ENCODE results near the gene KLRC4. TPM values are rescaled to one million over a fixed set of nuclear protein-coding genes. Genes with fewer than 3 reads are reported as not detected.
"Not testable (repeated sequence)": the region's sequence is repeated elsewhere in the genome, so short reads cannot be mapped to it uniquely, and the experiment has no call there.

The KLRC4 gene
- total and polyA plus RNA-seq, 4 donors = 3.2 to 7.7 (median 4.0) TPM

GRCh38 chr12:10389904-10390303 is 19.7 kb downstream of the KLRC4 start, which contains the start of gene KLRK1:
KLRK1 (minus strand) TSS chr12:10390041; CDS start chr12:10388810, 1,231 bp downstream.
- Histone ChIP-seq H3K27ac (ENCODE audit: low read depth, low read length) (no peak within 1 kb of the TSS), H3K9me3 (ENCODE audit: control insufficient read depth, insufficient read depth, low read length) (no peaks in the 10 kb centered on the region), H3K27me3 (ENCODE audit: control insufficient read depth, insufficient read depth, low read length) (no peaks in the 10 kb centered on the region), H3K36me3 (ENCODE audit: control insufficient read depth, insufficient read depth, low read length) (no peaks in the 10 kb centered on the region), H3K4me1 (ENCODE audit: control insufficient read depth, insufficient read depth, low read length) (no peaks in the 10 kb centered on the region), H3K4me3 (ENCODE audit: low read depth, low read length) (no peak within 1 kb of the TSS)
- no CpG with 5 or more reads among the region's 1 CpG for WGBS (ENCODE audit: insufficient coverage)
- no peak for DNase-seq (ENCODE audit: low read depth in 4 of 6, low spot score in 6 of 6)

GRCh38 chr12:10388624-10389413 is 20.7 kb downstream of the KLRC4 start:
- no peaks in the 10 kb centered on the region for H3K4me1 ChIP-seq (ENCODE audit: control insufficient read depth, insufficient read depth, low read length)
- no peaks in the 10 kb centered on the region for H3K27me3 ChIP-seq (ENCODE audit: control insufficient read depth, insufficient read depth, low read length)
- no CpG with 5 or more reads among the region's 9 CpGs for WGBS (ENCODE audit: insufficient coverage)
- peak in 1 of 6 donors; percentile 15 for DNase-seq (ENCODE audit: low read depth in 4 of 6, low spot score in 6 of 6)
- H3K36me3 ChIP-seq (ENCODE audit: control insufficient read depth, insufficient read depth, low read length) = no peaks in the 10 kb centered on the region
- H3K9me3 ChIP-seq (ENCODE audit: control insufficient read depth, insufficient read depth, low read length) = no peaks in the 10 kb centered on the region
- no peak overlapping the region for H3K27ac ChIP-seq (ENCODE audit: low read depth, low read length)
- no peak overlapping the region for H3K4me3 ChIP-seq (ENCODE audit: low read depth, low read length)

GRCh38 chr12:10387498-10387897 is 22.1 kb downstream of the KLRC4 start:
- 60% methylated on average over 1 of the region's 6 CpGs for WGBS (ENCODE audit: insufficient coverage)
- H3K36me3 ChIP-seq (ENCODE audit: control insufficient read depth, insufficient read depth, low read length); H3K4me1 ChIP-seq (ENCODE audit: control insufficient read depth, insufficient read depth, low read length); DNase-seq (ENCODE audit: low read depth in 4 of 6, low spot score in 6 of 6); H3K9me3 ChIP-seq (ENCODE audit: control insufficient read depth, insufficient read depth, low read length); H3K4me3 ChIP-seq (ENCODE audit: low read depth, low read length); H3K27ac ChIP-seq (ENCODE audit: low read depth, low read length); H3K27me3 ChIP-seq (ENCODE audit: control insufficient read depth, insufficient read depth, low read length): not testable (repeated sequence)

- Histone ChIP-seq H3K4me3 (ENCODE audit: low read depth, low read length) (no peak overlapping the region), H3K27ac (ENCODE audit: low read depth, low read length) (no peak overlapping the region), H3K27me3 (ENCODE audit: control insufficient read depth, insufficient read depth, low read length) (no peaks in the 10 kb centered on the region), H3K36me3 (ENCODE audit: control insufficient read depth, insufficient read depth, low read length) (no peaks in the 10 kb centered on the region), H3K9me3 (ENCODE audit: control insufficient read depth, insufficient read depth, low read length) (no peaks in the 10 kb centered on the region), H3K4me1 (ENCODE audit: control insufficient read depth, insufficient read depth, low read length) (no peaks in the 10 kb centered on the region)
- no CpG with 5 or more reads among the region's 1 CpG for WGBS (ENCODE audit: insufficient coverage)
- DNase-seq (ENCODE audit: low read depth in 4 of 6, low spot score in 6 of 6) = no peak
Observed at GRCh38 chr12:10386857-10387256, 22.7 kb downstream of the KLRC4 start.

GRCh38 chr12:10385166-10385613 is 24.4 kb downstream of the KLRC4 start:
- DNase-seq (ENCODE audit: low read depth in 4 of 6, low spot score in 6 of 6) = no peak
- Histone ChIP-seq H3K27me3 (ENCODE audit: control insufficient read depth, insufficient read depth, low read length) (no peaks in the 10 kb centered on the region), H3K4me3 (ENCODE audit: low read depth, low read length) (no peak overlapping the region), H3K36me3 (ENCODE audit: control insufficient read depth, insufficient read depth, low read length) (no peaks in the 10 kb centered on the region), H3K4me1 (ENCODE audit: control insufficient read depth, insufficient read depth, low read length) (no peaks in the 10 kb centered on the region), H3K9me3 (ENCODE audit: control insufficient read depth, insufficient read depth, low read length) (no peaks in the 10 kb centered on the region), H3K27ac (ENCODE audit: low read depth, low read length) (no peak overlapping the region)
- no CpG with 5 or more reads among the region's 2 CpGs for WGBS (ENCODE audit: insufficient coverage)

- DNase-seq (ENCODE audit: low read depth in 4 of 6, low spot score in 6 of 6) = no peak
- WGBS (ENCODE audit: insufficient coverage) = no CpG with 5 or more reads among the region's 3 CpGs
- H3K36me3 ChIP-seq (ENCODE audit: control insufficient read depth, insufficient read depth, low read length) = no peaks in the 10 kb centered on the region
- no peaks in the 10 kb centered on the region for H3K27me3 ChIP-seq (ENCODE audit: control insufficient read depth, insufficient read depth, low read length)
- H3K27ac ChIP-seq (ENCODE audit: low read depth, low read length) = no peak overlapping the region
- no peaks in the 10 kb centered on the region for H3K9me3 ChIP-seq (ENCODE audit: control insufficient read depth, insufficient read depth, low read length)
- H3K4me1 ChIP-seq (ENCODE audit: control insufficient read depth, insufficient read depth, low read length) = no peaks in the 10 kb centered on the region
- H3K4me3 ChIP-seq (ENCODE audit: low read depth, low read length) = no peak overlapping the region
Observed at GRCh38 chr12:10384191-10384590, 25.4 kb downstream of the KLRC4 start.

- H3K4me3 ChIP-seq (ENCODE audit: low read depth, low read length) = no peak overlapping the region
- no peak for DNase-seq (ENCODE audit: low read depth in 4 of 6, low spot score in 6 of 6)
- H3K4me1 ChIP-seq (ENCODE audit: control insufficient read depth, insufficient read depth, low read length) = no peaks in the 10 kb centered on the region
- no peaks in the 10 kb centered on the region for H3K9me3 ChIP-seq (ENCODE audit: control insufficient read depth, insufficient read depth, low read length)
- no peaks in the 10 kb centered on the region for H3K27me3 ChIP-seq (ENCODE audit: control insufficient read depth, insufficient read depth, low read length)
- no peaks in the 10 kb centered on the region for H3K36me3 ChIP-seq (ENCODE audit: control insufficient read depth, insufficient read depth, low read length)
- 57% methylated on average over 1 of the region's 4 CpGs for WGBS (ENCODE audit: insufficient coverage)
- H3K27ac ChIP-seq (ENCODE audit: low read depth, low read length) = no peak overlapping the region
Observed at GRCh38 chr12:10381928-10382628, 27.5 kb downstream of the KLRC4 start.

GRCh38 chr12:10378737-10379136 is 30.8 kb downstream of the KLRC4 start:
- WGBS (ENCODE audit: insufficient coverage) = 83% methylated on average over 1 of the region's 2 CpGs
- DNase-seq (ENCODE audit: low read depth in 4 of 6, low spot score in 6 of 6); H3K9me3 ChIP-seq (ENCODE audit: control insufficient read depth, insufficient read depth, low read length); H3K27me3 ChIP-seq (ENCODE audit: control insufficient read depth, insufficient read depth, low read length); H3K36me3 ChIP-seq (ENCODE audit: control insufficient read depth, insufficient read depth, low read length); H3K27ac ChIP-seq (ENCODE audit: low read depth, low read length); H3K4me3 ChIP-seq (ENCODE audit: low read depth, low read length); H3K4me1 ChIP-seq (ENCODE audit: control insufficient read depth, insufficient read depth, low read length): not testable (repeated sequence)

- no CpG with 5 or more reads among the region's 3 CpGs for WGBS (ENCODE audit: insufficient coverage)
Observed at GRCh38 chr12:10374624-10375018, 34.9 kb downstream of the KLRC4 start.

GRCh38 chr12:10372559-10372958 is 37.0 kb downstream of the KLRC4 start:
- Histone ChIP-seq H3K27me3 (ENCODE audit: control insufficient read depth, insufficient read depth, low read length) (no peaks in the 10 kb centered on the region), H3K4me1 (ENCODE audit: control insufficient read depth, insufficient read depth, low read length) (peaks cover 17% of the 10 kb centered on the region), H3K36me3 (ENCODE audit: control insufficient read depth, insufficient read depth, low read length) (no peaks in the 10 kb centered on the region), H3K9me3 (ENCODE audit: control insufficient read depth, insufficient read depth, low read length) (no peaks in the 10 kb centered on the region), H3K27ac (ENCODE audit: low read depth, low read length) (no peak overlapping the region), H3K4me3 (ENCODE audit: low read depth, low read length) (no peak overlapping the region)
- no peak for DNase-seq (ENCODE audit: low read depth in 4 of 6, low spot score in 6 of 6)
- 86% methylated on average over 1 of the region's 1 CpG for WGBS (ENCODE audit: insufficient coverage)

More at GRCh38 chr12:10374624-10375018, 34.9 kb downstream of the KLRC4 start:
- Histone ChIP-seq H3K9me3 (ENCODE audit: control insufficient read depth, insufficient read depth, low read length) (no peaks in the 10 kb centered on the region), H3K36me3 (ENCODE audit: control insufficient read depth, insufficient read depth, low read length) (no peaks in the 10 kb centered on the region), H3K27ac (ENCODE audit: low read depth, low read length) (no peak overlapping the region), H3K27me3 (ENCODE audit: control insufficient read depth, insufficient read depth, low read length) (no peaks in the 10 kb centered on the region), H3K4me1 (ENCODE audit: control insufficient read depth, insufficient read depth, low read length) (peaks cover 6% of the 10 kb centered on the region), H3K4me3 (ENCODE audit: low read depth, low read length) (no peak overlapping the region)
- no peak for DNase-seq (ENCODE audit: low read depth in 4 of 6, low spot score in 6 of 6)
